DND-41 (cell line): ENCODE results near the gene TOLLIP.

ENCODE experiments used
- ATAC-seq: fragments of 200-7000 bp; cut with Tn5 transposase; 3 replicates; pipeline ENCODE4 v1.9.1; 2021; ENCODE audit warnings: low read depth; ENCODE audit not compliant: insufficient read depth
- DNase-seq: peaks from one replicate; pipeline ENCODE4 v3.0.0-alpha.2; 2020
- H2AFZ ChIP-seq: 2 replicates; pipeline ENCODE4 v1.6.0; 2012; ENCODE audit warnings: low read depth, low read length
- H3K27ac ChIP-seq: 2 replicates; pipeline ENCODE4 v1.5.1; 2012; ENCODE audit warnings: low read length, inconsistent platforms
- H3K27me3 ChIP-seq: fragments of 200-600 bp; sonication (generic); 2 replicates; pipeline ENCODE4 v1.6.0; 2012; ENCODE audit warnings: low read length, mild to moderate bottlenecking, inconsistent platforms; ENCODE audit not compliant: insufficient read depth, poor library complexity
- H3K36me3 ChIP-seq: 2 replicates; pipeline ENCODE4 v1.5.1; 2012; ENCODE audit warnings: low read length, inconsistent platforms; ENCODE audit not compliant: insufficient read depth
- H3K4me1 ChIP-seq: 2 replicates; pipeline ENCODE4 v1.5.1; 2012; ENCODE audit warnings: mild to moderate bottlenecking, low read length; ENCODE audit not compliant: insufficient read depth
- H3K4me2 ChIP-seq: 2 replicates; pipeline ENCODE4 v1.6.0; 2012; ENCODE audit warnings: mild to moderate bottlenecking, moderate library complexity, low read length, inconsistent platforms; ENCODE audit not compliant: insufficient read depth
- H3K4me3 ChIP-seq, 2 experiments: fragments of 200-600 bp in 1 of 2; shearing (Covaris generic) in 1 of 2; 2 replicates each; pipeline ENCODE4 v1.5.1; 2012 to 2016; ENCODE audit warnings: inconsistent platforms in 2 of 2, low read length in 2 of 2, mild to moderate bottlenecking in 2 of 2, low read depth in 1 of 2, moderate library complexity in 1 of 2
- H3K79me2 ChIP-seq: 2 replicates; pipeline ENCODE4 v1.6.0; 2012; ENCODE audit warnings: low read length, inconsistent platforms; ENCODE audit not compliant: insufficient read depth
- H3K9ac ChIP-seq: 2 replicates; pipeline ENCODE4 v1.6.0; 2012; ENCODE audit warnings: low read depth, mild to moderate bottlenecking, inconsistent platforms, low read length, moderate library complexity
- H3K9me3 ChIP-seq: 2 replicates; pipeline ENCODE4 v1.5.1; 2012; ENCODE audit warnings: low read length, moderate library complexity, mild to moderate bottlenecking, inconsistent platforms; ENCODE audit not compliant: insufficient read depth, severe bottlenecking
- H4K20me1 ChIP-seq: 2 replicates; pipeline ENCODE4 v1.6.0; 2012; ENCODE audit warnings: low read length; ENCODE audit not compliant: insufficient read depth
- EZH2 ChIP-seq: IDR thresholded peaks from 3 replicates; pipeline ENCODE4 v1.6.1; 2012; ENCODE audit warnings: borderline replicate concordance, low read depth, mild to moderate bottlenecking, moderate library complexity, low read length, inconsistent platforms; ENCODE audit not compliant: severe bottlenecking
- TF ChIP-seq, protein P1 (sequence below): IDR thresholded peaks from 2 replicates; pipeline ENCODE4 v1.5.1; 2012; ENCODE audit warnings: borderline replicate concordance, low read length, moderate library complexity, mild to moderate bottlenecking; ENCODE audit not compliant: poor library complexity, severe bottlenecking; ENCODE audit errors: extremely low read depth

Gene TOLLIP

GRCh38 chr11:1304380-1304779 is 5.1 kb downstream of the TOLLIP start:
- Histone ChIP-seq H3K4me3 (no peak overlapping the region), H2AFZ (no peak overlapping the region), H3K4me2 (no peak overlapping the region), H3K36me3 (peaks cover 31% of the 10 kb centered on the region), H3K9me3 (no peaks in the 10 kb centered on the region), H3K79me2 (peaks cover 97% of the 10 kb centered on the region), H3K27ac (no peak overlapping the region), H3K4me1 (peaks cover 29% of the 10 kb centered on the region), H3K9ac (no peak overlapping the region), H3K27me3 (no peaks in the 10 kb centered on the region), H4K20me1 (peaks cover 71% of the 10 kb centered on the region)
- ATAC-seq (no peak), DNase-seq (no peak)
- no peak for TF ChIP-seq EZH2
- TF ChIP-seq, protein P1, sequence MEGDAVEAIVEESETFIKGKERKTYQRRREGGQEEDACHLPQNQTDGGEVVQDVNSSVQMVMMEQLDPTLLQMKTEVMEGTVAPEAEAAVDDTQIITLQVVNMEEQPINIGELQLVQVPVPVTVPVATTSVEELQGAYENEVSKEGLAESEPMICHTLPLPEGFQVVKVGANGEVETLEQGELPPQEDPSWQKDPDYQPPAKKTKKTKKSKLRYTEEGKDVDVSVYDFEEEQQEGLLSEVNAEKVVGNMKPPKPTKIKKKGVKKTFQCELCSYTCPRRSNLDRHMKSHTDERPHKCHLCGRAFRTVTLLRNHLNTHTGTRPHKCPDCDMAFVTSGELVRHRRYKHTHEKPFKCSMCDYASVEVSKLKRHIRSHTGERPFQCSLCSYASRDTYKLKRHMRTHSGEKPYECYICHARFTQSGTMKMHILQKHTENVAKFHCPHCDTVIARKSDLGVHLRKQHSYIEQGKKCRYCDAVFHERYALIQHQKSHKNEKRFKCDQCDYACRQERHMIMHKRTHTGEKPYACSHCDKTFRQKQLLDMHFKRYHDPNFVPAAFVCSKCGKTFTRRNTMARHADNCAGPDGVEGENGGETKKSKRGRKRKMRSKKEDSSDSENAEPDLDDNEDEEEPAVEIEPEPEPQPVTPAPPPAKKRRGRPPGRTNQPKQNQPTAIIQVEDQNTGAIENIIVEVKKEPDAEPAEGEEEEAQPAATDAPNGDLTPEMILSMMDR: no peak

- H2AFZ ChIP-seq: no peak overlapping the region
- H4K20me1 ChIP-seq: peaks cover 71% of the 10 kb centered on the region
- H3K4me3 ChIP-seq: no peak overlapping the region
- H3K79me2 ChIP-seq: peaks cover 97% of the 10 kb centered on the region
- peaks cover 31% of the 10 kb centered on the region for H3K36me3 ChIP-seq
- no peak for TF ChIP-seq EZH2
- TF ChIP-seq, protein P1: no peak
- H3K9ac ChIP-seq: no peak overlapping the region
- no peak for DNase-seq
- peaks cover 29% of the 10 kb centered on the region for H3K4me1 ChIP-seq
- ATAC-seq: no peak
- no peak overlapping the region for H3K4me2 ChIP-seq
- H3K9me3 ChIP-seq: no peaks in the 10 kb centered on the region
- no peak overlapping the region for H3K27ac ChIP-seq
- H3K27me3 ChIP-seq: no peaks in the 10 kb centered on the region
Observed at GRCh38 chr11:1303973-1304372, 5.5 kb downstream of the TOLLIP start.

GRCh38 chr11:1303126-1303821 is 6.2 kb downstream of the TOLLIP start:
- H4K20me1 ChIP-seq: peaks cover 70% of the 10 kb centered on the region
- H3K27ac ChIP-seq: no peak overlapping the region
- no peak overlapping the region for H3K4me3 ChIP-seq
- peaks cover 22% of the 10 kb centered on the region for H3K4me1 ChIP-seq
- H3K9ac ChIP-seq: no peak overlapping the region
- H3K36me3 ChIP-seq: peaks cover 31% of the 10 kb centered on the region
- ATAC-seq (no peak; the same call in 2 of the 3 replicates), DNase-seq (no peak)
- TF ChIP-seq, protein P1: peak; percentile 11
- TF ChIP-seq EZH2: no peak
- no peaks in the 10 kb centered on the region for H3K27me3 ChIP-seq
- H3K4me2 ChIP-seq: no peak overlapping the region
- H3K79me2 ChIP-seq: peaks cover 97% of the 10 kb centered on the region
- no peak overlapping the region for H2AFZ ChIP-seq
- H3K9me3 ChIP-seq: no peaks in the 10 kb centered on the region
